ENCODE data around the gene CDH15.

GRCh38 chr16:89209522-89210044 is 38.0 kb downstream of the CDH15 start:
- no peak for TF ChIP-seq EZH2 (IDR thresholded peaks at IDR 0.05; ENCODE audit: insufficient read depth, poor library complexity, severe bottlenecking)
- TF ChIP-seq EZH2phosphoT487 (IDR thresholded peaks at IDR 0.05; ENCODE audit: insufficient read depth, low read depth): no peak
